Psoas muscle (tissue), 8 donors: Measurements from ENCODE around the gene DLST. TPM values are rescaled to one million over a fixed set of nuclear protein-coding genes. Genes with fewer than 3 reads are reported as not detected.

Experiments
- ATAC-seq, 4 donors: fragments of 200-7000 bp; cut with Tn5 transposase; one replicate each; pipeline ENCODE4 v1.9.1; 2020; ENCODE audit warnings: moderate library complexity in 3 of 4, mild to moderate bottlenecking in 2 of 4
- DNase-seq, 2 donors: peaks; one replicate each; pipeline ENCODE4 v3.0.0-alpha.2; 2020
- H3K27ac ChIP-seq: fragments of 200-600 bp; one replicate; pipeline ENCODE4 v1.8.0; 2022
- H3K27me3 ChIP-seq, 3 donors: fragments of 200-600 bp in 1 of 3; one replicate each; pipeline versions ENCODE4 v1.6.1 to v1.8.0; 2013 to 2022; ENCODE audit warnings: low read length in 2 of 3, mild to moderate bottlenecking in 2 of 3, moderate library complexity in 1 of 3; ENCODE audit not compliant: insufficient read depth in 3 of 3
- H3K36me3 ChIP-seq, 2 donors: fragments of 200-600 bp in 1 of 2; one replicate each; pipeline versions ENCODE4 v1.6.1 to v1.8.0; 2013 to 2022; ENCODE audit warnings: low read depth in 1 of 2, mild to moderate bottlenecking in 1 of 2, moderate library complexity in 1 of 2; ENCODE audit not compliant: insufficient read depth in 1 of 2
- H3K4me1 ChIP-seq: fragments of 200-600 bp; one replicate; pipeline ENCODE4 v1.8.0; 2022
- H3K4me3 ChIP-seq: fragments of 200-600 bp; one replicate; pipeline ENCODE4 v1.8.0; 2022; ENCODE audit warnings: mild to moderate bottlenecking
- H3K9me3 ChIP-seq: fragments of 200-600 bp; one replicate; pipeline ENCODE4 v1.8.0; 2022
- WGBS, 3 donors: extraction: QIAGEN DNeasy Blood & Tissue Kit; methylation state at CpG; one replicate each; pipeline versions ENCODE4 v1.1.6 to v1.1.7; 2013; 5-methylcytosine and 5-hydroxymethylcytosine counted together
- intact Hi-C, 2 donors: fragments of 100-400 bp; cut with DNase I; formaldehyde crosslinking; loops; one replicate each; pipeline versions ENCODE4 v1.11.0 to v1.14.2; 2022
- polyA plus RNA-seq, 3 donors: library from polyadenylated mRNA; stranded (reverse); fragments of 200-250 nt; gene quantifications; one replicate each; pipeline ENCODE4 v1.2.3, GENCODE V29; 2013
- total RNA-seq, 4 donors: library from RNA; stranded (reverse); fragmentation: NEBNext Ultra II Directional in 2 of 4; extraction: Animal tissue kit (Norgen Biotek cat#: 25700) in 2 of 4; gene quantifications; one replicate each; pipeline versions ENCODE4 v1.2.1 to v1.2.4, GENCODE V29; 2021 to 2023
- TF ChIP-seq, protein P1 (sequence below): fragments of 200-600 bp; IDR thresholded peaks from one replicate; pipeline ENCODE4 v1.8.0; 2022; ENCODE audit warnings: antibody characterized with exemption
- donor health status: healthy with polysubstance abuse.
- donor health status: DM: no; HTN: no; CAD: no; lungs with moderate emphysema.
- donor health status: Bipolar disorder and iron deficiency.
- donor health status: healthy.
- donor health status: DM: yes; HTN: yes; CAD: no.
- donor health status: DM: no; HTN: no; CAD: no.
- donor health status: DM: no; HTN: no; CAD: no.
- donor health status: DM: yes; HTN: yes; CAD: no.

DLST gene
- total and polyA plus RNA-seq, 7 donors: 97.7 to 221 (median 139) TPM

DNA sequence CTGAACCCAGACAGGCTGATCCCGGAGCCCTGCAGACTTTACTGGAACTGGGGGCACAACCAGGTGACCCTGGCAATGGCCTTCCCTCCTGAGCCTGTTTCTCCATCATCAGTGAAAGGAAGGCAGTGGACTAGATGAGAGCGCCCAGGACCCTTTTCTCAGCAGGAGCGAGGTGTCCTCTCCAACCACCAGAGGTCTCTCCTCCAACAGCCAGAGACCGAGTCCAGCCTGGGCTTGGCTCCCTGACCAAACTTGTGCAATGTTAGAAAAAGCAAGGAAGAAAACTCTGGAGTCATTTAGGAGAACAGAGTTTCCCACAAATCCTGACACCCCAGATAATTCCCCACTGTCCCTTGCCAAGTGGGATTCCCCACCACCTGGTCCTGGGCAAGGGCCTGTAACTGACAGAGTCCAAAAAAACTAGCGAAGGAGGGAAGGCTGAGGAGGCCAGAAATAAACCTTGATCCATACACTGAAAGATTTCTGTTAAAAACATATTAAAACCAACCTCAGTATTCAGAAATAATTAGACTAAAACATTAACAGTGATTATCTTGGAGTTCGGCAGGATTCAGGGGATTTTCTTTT is 32.4 kb downstream of the DLST start:
- intact Hi-C loops: loop anchor here (1.0 to 10.0 kb wide), 3 partner anchors 111 to 175 kb away; no protein-coding TSS in a partner anchor
- no peak overlapping the region for H3K4me3 ChIP-seq
- DNase-seq (peak; percentile 77 to 87), ATAC-seq (peak; percentile 45 to 72 (median 67))
- no peaks in the 10 kb centered on the region for H3K9me3 ChIP-seq
- WGBS, 3 donors: 24 to 35% (median 31%) methylated on average over 6 of the region's 6 CpGs
- TF ChIP-seq, protein P1, sequence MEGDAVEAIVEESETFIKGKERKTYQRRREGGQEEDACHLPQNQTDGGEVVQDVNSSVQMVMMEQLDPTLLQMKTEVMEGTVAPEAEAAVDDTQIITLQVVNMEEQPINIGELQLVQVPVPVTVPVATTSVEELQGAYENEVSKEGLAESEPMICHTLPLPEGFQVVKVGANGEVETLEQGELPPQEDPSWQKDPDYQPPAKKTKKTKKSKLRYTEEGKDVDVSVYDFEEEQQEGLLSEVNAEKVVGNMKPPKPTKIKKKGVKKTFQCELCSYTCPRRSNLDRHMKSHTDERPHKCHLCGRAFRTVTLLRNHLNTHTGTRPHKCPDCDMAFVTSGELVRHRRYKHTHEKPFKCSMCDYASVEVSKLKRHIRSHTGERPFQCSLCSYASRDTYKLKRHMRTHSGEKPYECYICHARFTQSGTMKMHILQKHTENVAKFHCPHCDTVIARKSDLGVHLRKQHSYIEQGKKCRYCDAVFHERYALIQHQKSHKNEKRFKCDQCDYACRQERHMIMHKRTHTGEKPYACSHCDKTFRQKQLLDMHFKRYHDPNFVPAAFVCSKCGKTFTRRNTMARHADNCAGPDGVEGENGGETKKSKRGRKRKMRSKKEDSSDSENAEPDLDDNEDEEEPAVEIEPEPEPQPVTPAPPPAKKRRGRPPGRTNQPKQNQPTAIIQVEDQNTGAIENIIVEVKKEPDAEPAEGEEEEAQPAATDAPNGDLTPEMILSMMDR: peak; percentile 81
- peaks cover 35% of the 10 kb centered on the region for H3K4me1 ChIP-seq
- peak overlapping the region; percentile 3 for H3K27ac ChIP-seq
- H3K36me3 ChIP-seq: peaks cover 0 to 5% of the 10 kb centered on the region in 2 donors
- H3K27me3 ChIP-seq: no peaks in the 10 kb centered on the region

DNA sequence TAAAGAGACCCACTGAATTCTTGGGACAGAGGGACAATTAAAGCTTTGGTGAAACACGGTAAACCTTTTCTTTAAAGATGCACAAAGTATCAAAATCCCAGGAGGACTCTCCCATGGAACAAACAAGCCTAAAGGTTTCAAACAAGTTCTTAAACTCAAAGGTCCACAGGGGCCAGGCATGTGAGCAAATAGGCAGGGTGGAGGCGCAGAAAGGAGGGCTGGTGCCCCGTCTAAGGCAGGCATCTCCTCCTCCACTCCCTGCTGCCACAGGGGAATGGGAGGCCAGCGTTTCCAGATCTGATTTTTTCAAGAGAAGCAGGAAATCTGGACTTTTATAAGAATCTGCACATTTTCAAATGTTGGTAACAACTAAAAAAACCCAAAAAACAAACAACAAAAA is 33.7 kb downstream of the DLST start:
- Histone ChIP-seq H3K4me1 (peaks cover 35% of the 10 kb centered on the region), H3K27ac (peak overlapping the region; percentile 93), H3K4me3 (no peak overlapping the region), H3K9me3 (no peaks in the 10 kb centered on the region), H3K36me3 (peaks cover 0 to 17% of the 10 kb centered on the region in 2 donors), H3K27me3 (no peaks in the 10 kb centered on the region)
- WGBS, 3 donors: 79 to 82% (median 81%) methylated on average over 4 of the region's 4 CpGs
- no peak for ATAC-seq
- DNase-seq: no peak
- TF ChIP-seq, protein P1: no peak
- intact Hi-C loops: loop anchor here (2.0 to 10.0 kb wide), 2 partner anchors 109 to 173 kb away; no protein-coding TSS in a partner anchor

DNA sequence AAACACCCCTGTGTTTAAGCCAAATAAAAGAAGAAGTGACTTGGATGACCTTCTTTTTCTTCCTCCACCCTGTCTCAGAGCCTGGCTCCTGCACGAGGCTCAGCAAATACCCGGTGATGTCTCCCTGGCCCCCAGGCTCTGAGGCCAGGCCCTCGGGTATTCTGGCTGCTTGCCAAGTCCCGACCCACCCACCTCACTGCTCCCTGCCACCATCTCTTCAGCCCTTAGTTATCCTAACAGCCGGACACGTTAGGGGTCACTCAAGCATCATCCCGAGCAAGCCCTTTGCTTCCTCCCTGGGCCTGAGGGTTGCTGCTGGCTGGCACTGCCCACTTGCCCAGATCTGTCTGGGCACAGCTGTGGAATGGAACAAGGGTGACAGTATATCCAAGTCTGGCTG is 34.1 kb downstream of the DLST start:
- 34 to 52% (median 40%) methylated on average over 7 of the region's 7 CpGs for WGBS, 3 donors
- Histone ChIP-seq H3K4me1 (peaks cover 35% of the 10 kb centered on the region), H3K27me3 (no peaks in the 10 kb centered on the region), H3K9me3 (no peaks in the 10 kb centered on the region), H3K27ac (peak overlapping the region; percentile 93), H3K36me3 (peaks cover 0 to 21% of the 10 kb centered on the region in 2 donors), H3K4me3 (no peak overlapping the region)
- ATAC-seq: no peak
- DNase-seq: no peak
- intact Hi-C loops: loop anchor here (2.0 to 10.0 kb wide), 2 partner anchors 109 to 173 kb away; no protein-coding TSS in a partner anchor
- TF ChIP-seq, protein P1: no peak

DNA sequence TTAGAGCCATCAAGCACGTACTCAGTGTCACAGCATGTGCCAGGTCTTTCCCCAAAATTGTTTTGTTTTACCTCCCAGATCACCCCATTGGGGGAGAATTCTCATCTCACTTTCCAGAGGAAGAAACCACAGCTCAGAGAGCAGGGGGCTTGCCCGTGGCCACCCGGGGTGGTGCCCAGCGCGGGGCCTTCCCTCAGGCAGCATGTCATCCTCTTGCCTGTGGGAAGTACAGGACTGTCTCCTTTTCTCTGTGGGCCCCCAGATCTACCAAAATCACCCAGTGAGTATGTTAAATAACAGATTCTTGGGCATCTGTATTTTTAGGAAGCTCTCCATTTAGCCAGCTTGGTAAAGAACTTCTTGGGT is 35.4 kb downstream of the DLST start:
- DNase-seq: no peak
- Histone ChIP-seq H3K4me1 (peaks cover 39% of the 10 kb centered on the region), H3K9me3 (no peaks in the 10 kb centered on the region), H3K36me3 (peaks cover 0 to 28% of the 10 kb centered on the region in 2 donors), H3K4me3 (peak overlapping the region; percentile 18), H3K27ac (peak overlapping the region; percentile 93), H3K27me3 (no peaks in the 10 kb centered on the region)
- peak; percentile 3 to 30 (median 22) for ATAC-seq
- intact Hi-C loops: loop anchor here in 1 of 2 donors (10.0 kb wide), 1 partner anchor 108 kb away; no protein-coding TSS in a partner anchor
- WGBS, 3 donors: 42 to 65% (median 42%) methylated on average over 5 of the region's 5 CpGs
- TF ChIP-seq, protein P1: no peak
